Measurements from ENCODE around the gene MYOD1. TPM values are rescaled to one million over a fixed set of nuclear protein-coding genes. Genes with fewer than 3 reads are reported as not detected.

MYOD1 gene
- total and polyA plus RNA-seq, 2 of the 13 experiments (the other 11 are each of a cell fraction or from before 2014, with no cell fraction given), result not detected

GRCh38 chr11:17770048-17770652, 50.8 kb downstream of the MYOD1 start (continued):
- TF ChIP-seq, protein P1, sequence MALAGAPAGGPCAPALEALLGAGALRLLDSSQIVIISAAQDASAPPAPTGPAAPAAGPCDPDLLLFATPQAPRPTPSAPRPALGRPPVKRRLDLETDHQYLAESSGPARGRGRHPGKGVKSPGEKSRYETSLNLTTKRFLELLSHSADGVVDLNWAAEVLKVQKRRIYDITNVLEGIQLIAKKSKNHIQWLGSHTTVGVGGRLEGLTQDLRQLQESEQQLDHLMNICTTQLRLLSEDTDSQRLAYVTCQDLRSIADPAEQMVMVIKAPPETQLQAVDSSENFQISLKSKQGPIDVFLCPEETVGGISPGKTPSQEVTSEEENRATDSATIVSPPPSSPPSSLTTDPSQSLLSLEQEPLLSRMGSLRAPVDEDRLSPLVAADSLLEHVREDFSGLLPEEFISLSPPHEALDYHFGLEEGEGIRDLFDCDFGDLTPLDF (CRISPR knock-in tag; IDR thresholded peaks at IDR 0.05), result no peak
- TF ChIP-seq NFIC (IDR thresholded peaks at IDR 0.05; ENCODE audit: low read length), result peak; percentile 99
- TF ChIP-seq ZMAT3 (CRISPR knock-in tag; conservative IDR thresholded peaks at IDR 0.05), result 0 out of 2 replicates have a peak, but pooled peaks have one; percentile 83
- TF ChIP-seq, protein P2, sequence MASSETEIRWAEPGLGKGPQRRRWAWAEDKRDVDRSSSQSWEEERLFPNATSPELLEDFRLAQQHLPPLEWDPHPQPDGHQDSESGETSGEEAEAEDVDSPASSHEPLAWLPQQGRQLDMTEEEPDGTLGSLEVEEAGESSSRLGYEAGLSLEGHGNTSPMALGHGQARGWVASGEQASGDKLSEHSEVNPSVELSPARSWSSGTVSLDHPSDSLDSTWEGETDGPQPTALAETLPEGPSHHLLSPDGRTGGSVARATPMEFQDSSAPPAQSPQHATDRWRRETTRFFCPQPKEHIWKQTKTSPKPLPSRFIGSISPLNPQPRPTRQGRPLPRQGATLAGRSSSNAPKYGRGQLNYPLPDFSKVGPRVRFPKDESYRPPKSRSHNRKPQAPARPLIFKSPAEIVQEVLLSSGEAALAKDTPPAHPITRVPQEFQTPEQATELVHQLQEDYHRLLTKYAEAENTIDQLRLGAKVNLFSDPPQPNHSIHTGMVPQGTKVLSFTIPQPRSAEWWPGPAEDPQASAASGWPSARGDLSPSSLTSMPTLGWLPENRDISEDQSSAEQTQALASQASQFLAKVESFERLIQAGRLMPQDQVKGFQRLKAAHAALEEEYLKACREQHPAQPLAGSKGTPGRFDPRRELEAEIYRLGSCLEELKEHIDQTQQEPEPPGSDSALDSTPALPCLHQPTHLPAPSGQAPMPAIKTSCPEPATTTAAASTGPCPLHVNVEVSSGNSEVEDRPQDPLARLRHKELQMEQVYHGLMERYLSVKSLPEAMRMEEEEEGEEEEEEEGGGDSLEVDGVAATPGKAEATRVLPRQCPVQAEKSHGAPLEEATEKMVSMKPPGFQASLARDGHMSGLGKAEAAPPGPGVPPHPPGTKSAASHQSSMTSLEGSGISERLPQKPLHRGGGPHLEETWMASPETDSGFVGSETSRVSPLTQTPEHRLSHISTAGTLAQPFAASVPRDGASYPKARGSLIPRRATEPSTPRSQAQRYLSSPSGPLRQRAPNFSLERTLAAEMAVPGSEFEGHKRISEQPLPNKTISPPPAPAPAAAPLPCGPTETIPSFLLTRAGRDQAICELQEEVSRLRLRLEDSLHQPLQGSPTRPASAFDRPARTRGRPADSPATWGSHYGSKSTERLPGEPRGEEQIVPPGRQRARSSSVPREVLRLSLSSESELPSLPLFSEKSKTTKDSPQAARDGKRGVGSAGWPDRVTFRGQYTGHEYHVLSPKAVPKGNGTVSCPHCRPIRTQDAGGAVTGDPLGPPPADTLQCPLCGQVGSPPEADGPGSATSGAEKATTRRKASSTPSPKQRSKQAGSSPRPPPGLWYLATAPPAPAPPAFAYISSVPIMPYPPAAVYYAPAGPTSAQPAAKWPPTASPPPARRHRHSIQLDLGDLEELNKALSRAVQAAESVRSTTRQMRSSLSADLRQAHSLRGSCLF (CRISPR knock-in tag; IDR thresholded peaks at IDR 0.05; ENCODE audit: borderline replicate concordance), result no peak
- TF ChIP-seq, protein P3, sequence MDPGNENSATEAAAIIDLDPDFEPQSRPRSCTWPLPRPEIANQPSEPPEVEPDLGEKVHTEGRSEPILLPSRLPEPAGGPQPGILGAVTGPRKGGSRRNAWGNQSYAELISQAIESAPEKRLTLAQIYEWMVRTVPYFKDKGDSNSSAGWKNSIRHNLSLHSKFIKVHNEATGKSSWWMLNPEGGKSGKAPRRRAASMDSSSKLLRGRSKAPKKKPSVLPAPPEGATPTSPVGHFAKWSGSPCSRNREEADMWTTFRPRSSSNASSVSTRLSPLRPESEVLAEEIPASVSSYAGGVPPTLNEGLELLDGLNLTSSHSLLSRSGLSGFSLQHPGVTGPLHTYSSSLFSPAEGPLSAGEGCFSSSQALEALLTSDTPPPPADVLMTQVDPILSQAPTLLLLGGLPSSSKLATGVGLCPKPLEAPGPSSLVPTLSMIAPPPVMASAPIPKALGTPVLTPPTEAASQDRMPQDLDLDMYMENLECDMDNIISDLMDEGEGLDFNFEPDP (CRISPR knock-in tag; conservative IDR thresholded peaks at IDR 0.05), result no peak
- TF ChIP-seq, protein P4, sequence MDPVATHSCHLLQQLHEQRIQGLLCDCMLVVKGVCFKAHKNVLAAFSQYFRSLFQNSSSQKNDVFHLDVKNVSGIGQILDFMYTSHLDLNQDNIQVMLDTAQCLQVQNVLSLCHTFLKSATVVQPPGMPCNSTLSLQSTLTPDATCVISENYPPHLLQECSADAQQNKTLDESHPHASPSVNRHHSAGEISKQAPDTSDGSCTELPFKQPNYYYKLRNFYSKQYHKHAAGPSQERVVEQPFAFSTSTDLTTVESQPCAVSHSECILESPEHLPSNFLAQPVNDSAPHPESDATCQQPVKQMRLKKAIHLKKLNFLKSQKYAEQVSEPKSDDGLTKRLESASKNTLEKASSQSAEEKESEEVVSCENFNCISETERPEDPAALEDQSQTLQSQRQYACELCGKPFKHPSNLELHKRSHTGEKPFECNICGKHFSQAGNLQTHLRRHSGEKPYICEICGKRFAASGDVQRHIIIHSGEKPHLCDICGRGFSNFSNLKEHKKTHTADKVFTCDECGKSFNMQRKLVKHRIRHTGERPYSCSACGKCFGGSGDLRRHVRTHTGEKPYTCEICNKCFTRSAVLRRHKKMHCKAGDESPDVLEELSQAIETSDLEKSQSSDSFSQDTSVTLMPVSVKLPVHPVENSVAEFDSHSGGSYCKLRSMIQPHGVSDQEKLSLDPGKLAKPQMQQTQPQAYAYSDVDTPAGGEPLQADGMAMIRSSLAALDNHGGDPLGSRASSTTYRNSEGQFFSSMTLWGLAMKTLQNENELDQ (CRISPR knock-in tag; IDR thresholded peaks at IDR 0.05; ENCODE audit: borderline replicate concordance), result no peak
- TF ChIP-seq EED (CRISPR knock-in tag; IDR thresholded peaks at IDR 0.05), result no peak
- TF ChIP-seq ZNF264 (CRISPR knock-in tag; IDR thresholded peaks at IDR 0.05), result peak; percentile 78; the same call in 1 of the 2 replicates
- TF ChIP-seq TCF12 (IDR thresholded peaks at IDR 0.05), result no peak
- peak; percentile 92 for TF ChIP-seq TCF12 (CRISPR knock-in tag; IDR thresholded peaks at IDR 0.05)
- no peak for TF ChIP-seq ZNF253 (CRISPR knock-in tag; IDR thresholded peaks at IDR 0.05; ENCODE audit: borderline replicate concordance)
- TF ChIP-seq SMYD3 (CRISPR knock-in tag; IDR thresholded peaks at IDR 0.05), result peak; percentile 87
- peak; percentile 72; the same call in 1 of the 2 replicates for TF ChIP-seq ZNF234 (CRISPR knock-in tag; conservative IDR thresholded peaks at IDR 0.05)
- peak; percentile 64; the same call in 1 of the 2 replicates for TF ChIP-seq EHMT2 (IDR thresholded peaks at IDR 0.05; ENCODE audit: borderline replicate concordance, low read depth, low read length)
- peak; percentile 77; the same call in 1 of the 2 replicates for TF ChIP-seq ZNF782 (CRISPR knock-in tag; IDR thresholded peaks at IDR 0.05; ENCODE audit: borderline replicate concordance)
- TF ChIP-seq PCBP1 (IDR thresholded peaks at IDR 0.05; ENCODE audit: borderline replicate concordance, low read depth, low read length), result 0 out of 2 replicates have a peak, but pooled peaks have one; percentile 63
- peak; percentile 100 for TF ChIP-seq NR2F1 (CRISPR knock-in tag; IDR thresholded peaks at IDR 0.05)
- no peak for TF ChIP-seq FLYWCH1 (CRISPR knock-in tag; IDR thresholded peaks at IDR 0.05)
